Right renal pelvis (tissue), 4 donors: ENCODE results near the gene STRN3. TPM values are rescaled to one million over a fixed set of nuclear protein-coding genes. Genes with fewer than 3 reads are reported as not detected.
A peak's percentile ranks its signal among the peaks of the same experiment; 100 is the strongest.
"Not testable (repeated sequence)": the region's sequence is repeated elsewhere in the genome, so short reads cannot be mapped to it uniquely, and the experiment has no call there.

ENCODE experiments used
- DNase-seq, 4 donors: peaks; one replicate each; pipeline ENCODE4 v3.0.0-alpha.2; 2013; ENCODE audit warnings: low read depth in 4 of 4, low spot score in 3 of 4, missing footprints in 1 of 4
- polyA plus RNA-seq, 4 donors: library from polyadenylated mRNA; unstranded; fragments of 120-200 nt; gene quantifications; one replicate each; pipeline ENCODE4 v1.2.1, GENCODE V29; 2013; ENCODE audit not compliant: insufficient read length in 4 of 4

Gene STRN3
- polyA plus RNA-seq, 4 donors = 39.8 to 48.0 (median 47.2) TPM

GRCh38 chr14:31037709-31038221 is 11.6 kb upstream of the STRN3 start:
- no peak for DNase-seq

GRCh38 chr14:31036552-31036951 is 10.4 kb upstream of the STRN3 start:
- no peak for DNase-seq

GRCh38 chr14:31030469-31030868 is 4.3 kb upstream of the STRN3 start:
- no peak for DNase-seq

GRCh38 chr14:31029016-31029970 is 3.1 kb upstream of the STRN3 start:
- no peak for DNase-seq

GRCh38 chr14:31027847-31028246 is 1.7 kb upstream of the STRN3 start:
- no peak for DNase-seq

- peak; percentile 90 to 93 (median 92) for DNase-seq
Observed at GRCh38 chr14:31026450-31027235, 464 bp upstream of the STRN3 start.

- DNase-seq = peak in 2 of 4 donors; percentile 36 to 42
Observed at GRCh38 chr14:31025367-31026076, 657 bp downstream of the STRN3 start, which contains the start of gene AP4S1. Gene AP4S1 (plus strand): TSS chr14:31025649. CDS start chr14:31066197, 40,548 bp downstream.

- no peak for DNase-seq
Observed at GRCh38 chr14:31024577-31025366, 1.4 kb downstream of the STRN3 start.

- no peak for DNase-seq
Observed at GRCh38 chr14:31024010-31024480, 2.1 kb downstream of the STRN3 start.

GRCh38 chr14:31022386-31022785 is 3.8 kb downstream of the STRN3 start:
- DNase-seq = no peak

GRCh38 chr14:31021576-31021949 is 4.6 kb downstream of the STRN3 start:
- DNase-seq = no peak

- DNase-seq = no peak
Observed at GRCh38 chr14:31020834-31021575, 5.2 kb downstream of the STRN3 start.

- no peak for DNase-seq
Observed at GRCh38 chr14:31018057-31018645, 8.0 kb downstream of the STRN3 start.

- no peak for DNase-seq
Observed at GRCh38 chr14:31013841-31014240, 12.3 kb downstream of the STRN3 start.

GRCh38 chr14:31010935-31011334 is 15.2 kb downstream of the STRN3 start:
- no peak for DNase-seq

- no peak for DNase-seq
Observed at GRCh38 chr14:31009836-31010574, 16.2 kb downstream of the STRN3 start.

GRCh38 chr14:31006703-31007102 is 19.5 kb downstream of the STRN3 start:
- DNase-seq = no peak

- DNase-seq = not testable (repeated sequence)
Observed at GRCh38 chr14:31004007-31004406, 22.2 kb downstream of the STRN3 start.
